K562 (cell line): ENCODE results near the gene RPL3.
A peak's percentile ranks its signal among the peaks of the same experiment; 100 is the strongest.

Experiments
- BHLHE40 ChIP-seq: IDR thresholded peaks from 2 replicates; pipeline ENCODE4 v1.6.1; 2011; ENCODE audit warnings: low read length, improper control_type of control experiment
- BRCA1 ChIP-seq, 2 experiments: fragments of 450-650 bp in 1 of 2; sonication (generic) in 1 of 2; formaldehyde crosslinking in 1 of 2; IDR thresholded peaks; 2 replicates each; pipeline versions ENCODE4 v1.5.0 to v1.6.1; 2017 to 2020; ENCODE audit warnings: mild to moderate bottlenecking in 1 of 2, missing genetic modification reagents in 1 of 2
- CREB1 ChIP-seq, 2 experiments: sonication (generic) in 1 of 2; formaldehyde crosslinking in 1 of 2; IDR thresholded peaks; 2 replicates each; pipeline versions ENCODE4 v1.6.1 to v1.8.0; 2012 to 2022; ENCODE audit warnings: inconsistent platforms in 1 of 2, mild to moderate bottlenecking in 1 of 2, missing genetic modification reagents in 1 of 2, moderate library complexity in 1 of 2
- MTA3 ChIP-seq: fragments of 450-650 bp; formaldehyde crosslinking; IDR thresholded peaks from 2 replicates; pipeline ENCODE4 v1.6.1; 2017; ENCODE audit warnings: mild to moderate bottlenecking, borderline replicate concordance
- NCOA4 ChIP-seq: fragments of 450-650 bp; IDR thresholded peaks from 2 replicates; pipeline ENCODE4 v1.6.1; 2018; ENCODE audit warnings: mild to moderate bottlenecking; ENCODE audit not compliant: partially characterized antibody
- NONO ChIP-seq, 2 experiments: fragments of 200-400 bp in 1 of 2; fragments of 450-650 bp in 1 of 2; formaldehyde crosslinking in 1 of 2; IDR thresholded peaks; 2 replicates each; pipeline ENCODE4 v1.6.1; 2017; ENCODE audit warnings: low read depth in 2 of 2, mild to moderate bottlenecking in 2 of 2, moderate library complexity in 2 of 2, low read length in 1 of 2
- POLR2A ChIP-seq: fragments of 450-650 bp; conservative IDR thresholded peaks from 2 replicates; pipeline ENCODE4 v1.6.1; 2016
- POLR2AphosphoS5 ChIP-seq: IDR thresholded peaks from 2 replicates; pipeline ENCODE4 v1.6.1; 2011; ENCODE audit warnings: mild to moderate bottlenecking, low read depth, low read length, moderate library complexity; ENCODE audit not compliant: control insufficient read depth, insufficient read depth
- RFX5 ChIP-seq: IDR thresholded peaks from 2 replicates; pipeline ENCODE4 v1.6.1; 2011; ENCODE audit warnings: low read depth, mild to moderate bottlenecking, improper control_type of control experiment, low read length
- SMC3 ChIP-seq: conservative IDR thresholded peaks from 2 replicates; pipeline ENCODE4 v1.6.1; 2011; ENCODE audit warnings: low read depth, low read length, improper control_type of control experiment; ENCODE audit not compliant: insufficient read depth
- TF ChIP-seq, protein P1 (sequence below), 3 experiments: IDR thresholded peaks in 2 of 3; conservative IDR thresholded peaks in 1 of 3; 2 replicates each; pipeline ENCODE4 v1.5.1; 2011 to 2012; ENCODE audit warnings: low read length in 3 of 3, mild to moderate bottlenecking in 3 of 3, control low read depth in 2 of 3, improper control_type of control experiment in 1 of 3, inconsistent platforms in 1 of 3, low read depth in 1 of 3, mixed read lengths in 1 of 3, moderate library complexity in 1 of 3; ENCODE audit not compliant: insufficient read depth in 2 of 3

DNA sequence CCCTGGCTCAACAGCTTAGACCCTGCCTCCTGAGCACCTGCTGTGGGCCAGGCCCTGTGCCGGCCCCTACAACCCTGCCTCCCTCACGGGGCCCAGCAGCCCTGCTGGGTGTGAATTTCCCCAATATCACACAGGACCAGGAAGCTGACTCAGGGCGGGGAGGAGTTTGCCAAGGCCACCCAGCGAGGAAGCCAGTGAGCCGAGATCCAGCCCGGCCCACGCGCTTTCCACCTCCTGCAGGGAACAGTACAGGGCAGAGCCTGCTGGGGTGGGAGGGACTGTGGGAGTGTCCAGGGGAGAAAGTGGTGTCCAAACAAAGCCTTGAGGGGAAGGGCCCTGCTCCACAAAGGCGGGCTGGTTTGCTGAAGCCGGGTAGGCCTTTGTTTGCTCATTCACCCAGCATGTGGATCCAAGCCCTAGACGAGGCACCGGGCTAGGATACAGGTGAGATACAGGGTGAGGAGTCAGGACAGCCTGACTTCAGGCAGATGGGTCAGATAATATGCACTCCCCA is 26.8 kb downstream of the RPL3 start:
- TF ChIP-seq, protein P1, sequence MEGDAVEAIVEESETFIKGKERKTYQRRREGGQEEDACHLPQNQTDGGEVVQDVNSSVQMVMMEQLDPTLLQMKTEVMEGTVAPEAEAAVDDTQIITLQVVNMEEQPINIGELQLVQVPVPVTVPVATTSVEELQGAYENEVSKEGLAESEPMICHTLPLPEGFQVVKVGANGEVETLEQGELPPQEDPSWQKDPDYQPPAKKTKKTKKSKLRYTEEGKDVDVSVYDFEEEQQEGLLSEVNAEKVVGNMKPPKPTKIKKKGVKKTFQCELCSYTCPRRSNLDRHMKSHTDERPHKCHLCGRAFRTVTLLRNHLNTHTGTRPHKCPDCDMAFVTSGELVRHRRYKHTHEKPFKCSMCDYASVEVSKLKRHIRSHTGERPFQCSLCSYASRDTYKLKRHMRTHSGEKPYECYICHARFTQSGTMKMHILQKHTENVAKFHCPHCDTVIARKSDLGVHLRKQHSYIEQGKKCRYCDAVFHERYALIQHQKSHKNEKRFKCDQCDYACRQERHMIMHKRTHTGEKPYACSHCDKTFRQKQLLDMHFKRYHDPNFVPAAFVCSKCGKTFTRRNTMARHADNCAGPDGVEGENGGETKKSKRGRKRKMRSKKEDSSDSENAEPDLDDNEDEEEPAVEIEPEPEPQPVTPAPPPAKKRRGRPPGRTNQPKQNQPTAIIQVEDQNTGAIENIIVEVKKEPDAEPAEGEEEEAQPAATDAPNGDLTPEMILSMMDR (IDR thresholded peaks at IDR 0.05 in 2 of 3, conservative IDR thresholded peaks at IDR 0.05 in 1 of 3; ENCODE audit: insufficient read depth in 2 of 3, low read depth in 1 of 3, low read length in 3 of 3): no peak
- TF ChIP-seq MTA3 (0 out of 2 replicates have a peak, but pooled peaks have one; percentile 48), BRCA1 (IDR thresholded peaks at IDR 0.05) (no peak), BRCA1 (CRISPR knock-in tag; IDR thresholded peaks at IDR 0.05) (no peak), NCOA4 (no peak), POLR2A (peak; percentile 55), POLR2AphosphoS5 (no peak), CREB1 (IDR thresholded peaks at IDR 0.05) (no peak), CREB1 (CRISPR knock-in tag; IDR thresholded peaks at IDR 0.05) (no peak), RFX5 (no peak), NONO (IDR thresholded peaks at IDR 0.05; ENCODE audit: low read depth in 2 of 2, low read length in 1 of 2) (no peak), BHLHE40 (peak; percentile 24; the same call in 1 of the 2 replicates), SMC3 (no peak)
